GM18517 (cell line): ENCODE results near the gene IP6K3.

Experiments used
- ATAC-seq: cut with Tn5 transposase; IDR thresholded peaks from one replicate; pipeline ENCODE4 v1.9.1; 2021; ENCODE audit warnings: mild to moderate bottlenecking, moderate library complexity; ENCODE audit not compliant: unreplicated experiment

IP6K3 gene

DNA sequence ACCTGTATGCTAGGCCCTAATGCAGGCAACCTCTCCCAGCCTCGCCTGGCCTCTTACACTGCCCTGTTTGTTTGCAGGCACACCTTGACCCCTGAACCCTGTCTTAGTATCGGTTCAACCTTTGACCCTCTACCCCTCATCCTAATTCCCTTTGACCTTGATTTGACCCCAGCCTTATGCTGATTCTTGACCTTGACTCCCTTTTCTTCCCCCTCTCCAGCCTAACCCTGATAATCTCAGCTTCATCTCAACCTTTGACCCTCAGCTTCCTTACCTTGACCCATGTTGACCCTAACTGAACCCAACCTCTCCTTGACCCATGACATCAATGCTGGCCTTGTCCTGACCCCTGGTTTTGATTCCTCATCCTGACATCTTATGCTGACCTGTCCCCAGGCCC is 69.0 kb downstream of the IP6K3 start:
- no peak for ATAC-seq

DNA sequence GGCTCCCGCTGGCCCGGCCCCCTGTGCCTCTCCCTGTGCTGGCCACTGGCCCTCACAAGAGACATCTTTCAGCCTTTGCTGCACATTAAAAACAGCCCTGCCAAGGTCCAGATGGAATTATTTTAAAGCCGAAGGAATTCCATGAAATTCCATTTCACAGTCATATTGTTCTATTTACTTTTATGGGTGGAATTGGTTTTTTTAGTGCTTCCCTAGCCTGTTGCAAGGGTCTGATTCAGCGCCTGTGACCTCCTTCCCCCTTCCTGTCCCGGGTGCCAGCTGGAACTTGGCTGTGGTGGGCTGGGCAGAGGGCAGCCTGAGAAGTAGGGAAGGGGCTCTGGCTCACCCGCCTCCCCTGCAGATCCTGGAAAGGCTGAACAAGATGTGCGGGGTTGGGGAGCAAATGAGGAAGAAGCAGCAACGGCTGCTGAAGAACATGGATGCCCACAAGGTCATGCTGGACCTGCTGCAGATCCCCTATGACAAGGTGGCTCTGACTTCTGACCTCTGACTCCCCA is 69.5 kb downstream of the IP6K3 start:
- ATAC-seq: no peak

DNA sequence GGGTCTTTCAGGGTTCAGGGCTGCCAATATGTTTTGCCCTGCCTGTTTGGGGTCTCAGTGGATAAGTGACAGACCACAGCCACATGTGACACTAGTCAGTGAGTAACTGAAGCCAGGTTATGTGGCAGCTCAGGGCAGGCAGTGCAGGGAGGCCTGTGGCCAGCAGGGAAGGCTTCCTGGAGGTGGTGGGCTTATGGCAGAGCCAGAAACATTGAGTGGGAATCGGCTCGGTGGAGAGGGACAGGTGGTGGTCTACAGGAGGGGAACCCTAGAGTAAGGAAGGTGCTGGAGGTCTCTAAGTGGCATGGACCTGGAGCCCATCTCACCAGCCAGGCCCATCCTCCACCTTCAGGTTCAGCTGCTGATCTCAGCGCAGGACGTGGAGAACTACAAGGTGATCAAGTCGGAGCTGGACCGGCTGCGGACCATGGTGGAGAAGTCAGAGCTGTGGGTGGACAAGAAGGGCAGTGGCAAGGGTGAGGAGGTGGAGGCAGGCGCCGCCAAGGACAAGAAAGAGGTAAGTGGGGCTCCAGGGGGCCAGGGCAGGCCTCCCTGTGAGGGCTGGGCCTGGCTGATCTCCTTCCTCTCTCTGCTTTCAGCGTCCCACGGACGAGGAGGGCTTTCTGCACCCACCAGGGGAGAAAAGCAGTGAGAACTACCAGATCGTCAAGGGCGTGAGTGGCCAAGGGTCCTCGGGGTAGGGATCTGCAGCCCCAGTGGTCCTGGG is 70.1 kb downstream of the IP6K3 start:
- ATAC-seq: no peak

DNA sequence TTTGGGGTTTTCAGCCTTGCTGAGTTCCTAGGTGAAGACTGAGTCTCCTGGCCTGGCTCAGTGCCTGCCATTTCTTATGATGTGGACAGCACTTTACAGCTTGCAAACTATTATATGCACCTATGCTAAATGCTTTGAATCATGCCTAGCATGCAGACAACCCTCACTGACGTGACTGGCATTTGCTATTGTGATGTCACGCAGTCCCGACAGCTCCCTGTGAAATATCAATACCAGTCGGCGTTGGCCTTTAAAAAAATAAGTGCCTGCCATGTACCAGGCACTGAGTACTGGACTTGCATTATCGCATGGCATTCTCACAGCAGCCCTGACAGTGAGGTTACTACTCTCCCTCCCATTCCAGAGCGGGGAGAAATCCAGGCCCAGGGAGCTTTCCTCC is 70.7 kb downstream of the IP6K3 start:
- no peak for ATAC-seq

DNA sequence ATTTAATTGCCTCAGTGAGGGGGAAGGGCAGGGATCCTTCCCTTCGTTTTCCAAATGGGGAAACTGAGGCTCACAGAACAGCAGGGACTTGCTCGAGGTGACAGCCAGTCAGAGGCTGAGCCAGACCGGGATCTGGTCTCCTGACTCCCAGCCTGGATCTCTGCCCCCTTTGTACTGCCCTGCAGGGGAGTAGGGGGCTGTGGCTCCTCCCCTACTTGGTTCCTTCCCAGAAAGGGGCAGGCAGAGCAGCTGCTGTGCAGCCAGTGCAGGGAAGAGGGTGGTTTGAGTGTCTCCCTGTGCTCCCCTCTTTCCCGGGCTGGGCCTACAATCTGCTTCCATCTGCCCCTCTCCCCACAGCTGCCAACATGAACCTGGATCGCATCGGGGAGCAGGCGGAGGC is 72.9 kb downstream of the IP6K3 start:
- no peak for ATAC-seq

DNA sequence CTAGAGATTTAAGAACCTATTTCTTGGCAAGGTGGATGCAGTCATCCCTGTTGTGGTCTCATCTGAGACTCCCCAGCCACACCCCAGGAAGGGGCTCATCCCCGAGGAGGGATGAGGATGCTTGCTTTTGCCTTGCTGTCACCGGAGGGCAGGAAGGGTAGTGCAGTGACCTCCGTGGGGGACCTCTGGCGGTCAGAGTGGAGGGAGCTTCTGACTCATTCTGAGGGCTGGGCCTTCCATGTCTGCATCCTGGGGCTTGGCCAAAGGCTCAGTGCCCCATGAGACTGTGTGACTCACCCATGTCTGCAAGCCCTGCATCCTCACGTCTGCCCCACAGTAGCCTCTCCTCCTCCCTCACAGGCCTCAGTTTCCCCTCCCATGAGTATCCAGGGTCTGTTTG is 73.9 kb downstream of the IP6K3 start:
- no peak for ATAC-seq

DNA sequence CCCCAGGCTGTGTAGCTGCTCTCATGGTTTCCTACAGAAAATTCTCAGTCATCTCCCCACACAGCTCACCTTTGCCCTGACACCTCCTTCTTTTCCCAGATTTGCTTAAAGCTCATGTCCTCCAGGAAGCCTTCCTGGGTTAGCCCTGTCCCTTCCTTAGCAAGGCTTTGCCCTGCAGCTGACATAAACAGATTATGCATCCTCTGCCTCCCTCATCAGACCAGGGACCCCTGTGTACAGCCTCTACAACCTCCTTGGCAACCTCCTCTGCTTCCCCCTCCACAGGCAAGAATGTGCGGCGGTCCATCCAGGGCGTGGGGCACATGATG is 75.0 kb downstream of the IP6K3 start:
- no peak for ATAC-seq
